ENCODE measurements around the gene WDR82.
"Not testable (repeated sequence)": the region's sequence is repeated elsewhere in the genome, so short reads cannot be mapped to it uniquely, and the experiment has no call there.

Gene WDR82

DNA sequence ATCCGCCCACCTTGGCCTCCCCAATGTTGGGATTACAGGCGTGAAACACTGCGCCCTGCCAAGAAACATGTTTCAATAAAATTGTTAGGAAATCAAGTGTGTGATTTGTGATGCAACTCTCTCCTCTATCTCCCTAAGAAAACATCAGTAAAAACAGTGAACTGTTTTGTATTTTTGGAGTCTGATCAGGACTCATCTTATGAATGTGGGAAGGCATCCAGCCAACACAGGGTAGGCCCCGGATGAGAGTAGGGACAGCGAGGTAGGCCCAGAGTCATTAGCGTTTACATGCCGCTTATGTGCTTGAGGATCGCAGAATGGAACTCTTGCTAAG is 8.3 kb upstream of the WDR82 start:
- H3K4me3 ChIP-seq (ENCODE audit: low read depth, low read length) = peak overlapping the region; percentile 88
- TF ChIP-seq, protein P1, sequence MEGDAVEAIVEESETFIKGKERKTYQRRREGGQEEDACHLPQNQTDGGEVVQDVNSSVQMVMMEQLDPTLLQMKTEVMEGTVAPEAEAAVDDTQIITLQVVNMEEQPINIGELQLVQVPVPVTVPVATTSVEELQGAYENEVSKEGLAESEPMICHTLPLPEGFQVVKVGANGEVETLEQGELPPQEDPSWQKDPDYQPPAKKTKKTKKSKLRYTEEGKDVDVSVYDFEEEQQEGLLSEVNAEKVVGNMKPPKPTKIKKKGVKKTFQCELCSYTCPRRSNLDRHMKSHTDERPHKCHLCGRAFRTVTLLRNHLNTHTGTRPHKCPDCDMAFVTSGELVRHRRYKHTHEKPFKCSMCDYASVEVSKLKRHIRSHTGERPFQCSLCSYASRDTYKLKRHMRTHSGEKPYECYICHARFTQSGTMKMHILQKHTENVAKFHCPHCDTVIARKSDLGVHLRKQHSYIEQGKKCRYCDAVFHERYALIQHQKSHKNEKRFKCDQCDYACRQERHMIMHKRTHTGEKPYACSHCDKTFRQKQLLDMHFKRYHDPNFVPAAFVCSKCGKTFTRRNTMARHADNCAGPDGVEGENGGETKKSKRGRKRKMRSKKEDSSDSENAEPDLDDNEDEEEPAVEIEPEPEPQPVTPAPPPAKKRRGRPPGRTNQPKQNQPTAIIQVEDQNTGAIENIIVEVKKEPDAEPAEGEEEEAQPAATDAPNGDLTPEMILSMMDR (IDR thresholded peaks at IDR 0.05; ENCODE audit: borderline replicate concordance, insufficient read depth, low read depth, low read length) = no peak

DNA sequence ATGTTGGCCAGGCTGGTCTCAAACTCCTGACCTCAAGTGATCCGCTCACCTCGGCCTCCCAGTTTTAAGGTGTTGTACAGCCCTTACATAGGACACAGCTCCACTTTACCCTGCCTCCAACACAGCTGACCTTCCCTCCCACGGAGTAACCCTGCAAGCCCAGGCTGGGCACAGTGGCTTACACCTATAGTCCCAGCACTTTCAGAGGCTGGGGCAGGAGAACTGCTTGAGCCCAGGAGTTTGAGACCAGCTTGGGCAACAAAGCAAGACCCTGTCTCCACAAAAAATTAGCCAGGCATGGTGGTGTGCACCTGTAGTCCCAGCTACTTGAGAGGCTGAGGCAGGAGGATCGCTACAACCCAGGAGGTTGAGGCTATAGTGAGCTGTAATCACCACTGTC is 5.6 kb upstream of the WDR82 start:
- not testable (repeated sequence) for H3K4me3 ChIP-seq (ENCODE audit: low read depth, low read length)

DNA sequence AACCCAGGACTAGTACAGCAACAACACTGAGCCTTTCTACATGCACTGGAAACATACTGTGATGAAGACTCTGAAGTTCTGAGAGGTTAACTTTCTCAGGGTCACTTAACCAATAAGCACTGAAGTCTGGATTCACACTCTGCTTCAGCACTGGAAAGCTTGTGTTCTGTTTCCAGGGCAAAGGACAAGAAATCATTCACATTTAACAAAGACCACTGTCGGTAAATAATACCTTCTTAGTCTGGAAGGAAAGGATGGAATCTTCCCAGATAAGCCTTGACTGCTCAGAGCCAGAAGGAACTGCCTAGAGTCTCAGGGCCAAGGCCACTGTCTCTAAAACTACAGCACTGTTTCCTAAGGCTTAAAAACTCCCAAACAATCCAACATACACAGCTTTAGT is 4.9 kb upstream of the WDR82 start:
- TF ChIP-seq, protein P1 (IDR thresholded peaks at IDR 0.05; ENCODE audit: borderline replicate concordance, insufficient read depth, low read depth, low read length) = no peak
- no peak overlapping the region for H3K4me3 ChIP-seq (ENCODE audit: low read depth, low read length)

DNA sequence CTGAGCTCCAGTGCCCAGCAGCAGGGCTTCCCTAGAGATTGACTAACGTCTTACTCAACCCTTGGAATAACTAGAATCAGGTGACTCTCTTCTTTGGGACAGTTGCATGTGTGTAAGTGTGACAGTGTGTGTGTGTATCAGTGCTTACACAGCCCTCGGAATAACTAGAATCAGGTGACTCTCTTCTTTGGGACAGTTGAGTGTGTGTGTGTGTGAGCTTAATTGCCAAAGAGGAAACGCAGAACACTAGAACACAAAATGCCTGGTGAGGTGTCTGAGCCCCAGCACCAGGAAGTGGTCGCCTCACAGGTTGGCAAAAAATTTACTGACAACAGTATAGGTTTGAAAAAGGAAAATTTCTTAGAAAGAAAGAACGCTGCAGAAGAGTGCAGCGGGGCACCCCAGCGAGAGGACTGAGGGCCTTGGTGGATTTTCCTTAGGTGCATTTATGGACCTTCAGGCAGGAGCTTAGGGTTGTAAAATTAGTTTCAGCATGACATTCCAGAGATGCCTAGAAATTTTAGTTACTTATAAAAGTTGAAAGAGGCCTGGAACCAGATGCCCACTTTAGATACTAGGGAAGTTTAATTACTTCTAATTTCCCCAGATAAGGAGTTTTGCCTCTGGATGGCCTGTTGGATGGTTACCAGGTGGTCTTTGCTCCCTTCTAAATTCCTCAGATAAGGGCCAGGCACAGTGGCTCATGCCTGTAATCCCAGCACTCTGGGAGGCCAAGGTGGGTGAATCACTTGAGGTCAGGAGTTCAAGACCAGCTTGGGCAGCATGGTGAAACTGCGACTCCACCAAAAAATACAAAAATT is 3.7 kb upstream of the WDR82 start:
- TF ChIP-seq, protein P1 (IDR thresholded peaks at IDR 0.05; ENCODE audit: borderline replicate concordance, insufficient read depth, low read depth, low read length) = no peak
- no peak overlapping the region for H3K4me3 ChIP-seq (ENCODE audit: low read depth, low read length)

DNA sequence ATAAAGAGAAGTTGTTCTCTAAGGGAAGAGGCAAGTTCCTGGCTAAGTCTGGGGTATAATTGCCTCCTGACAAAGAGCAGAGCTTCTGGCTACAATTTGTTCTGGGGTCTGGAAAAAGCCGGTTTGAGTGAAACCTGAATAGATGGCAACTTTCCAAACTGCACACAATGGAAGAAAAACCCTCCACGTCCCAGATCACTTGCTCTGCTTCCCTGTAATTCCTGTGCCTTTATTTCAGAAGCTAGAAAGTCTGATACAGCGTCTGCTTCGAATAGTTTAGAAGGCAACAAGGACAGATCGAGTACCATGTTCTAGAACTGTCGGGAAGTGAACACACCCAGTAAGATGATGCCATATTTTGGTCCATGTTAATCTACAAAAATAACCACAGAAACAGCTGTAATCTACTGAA is 1.6 kb upstream of the WDR82 start:
- TF ChIP-seq, protein P1 (IDR thresholded peaks at IDR 0.05; ENCODE audit: borderline replicate concordance, insufficient read depth, low read depth, low read length) = no peak
- H3K4me3 ChIP-seq (ENCODE audit: low read depth, low read length) = no peak overlapping the region

DNA sequence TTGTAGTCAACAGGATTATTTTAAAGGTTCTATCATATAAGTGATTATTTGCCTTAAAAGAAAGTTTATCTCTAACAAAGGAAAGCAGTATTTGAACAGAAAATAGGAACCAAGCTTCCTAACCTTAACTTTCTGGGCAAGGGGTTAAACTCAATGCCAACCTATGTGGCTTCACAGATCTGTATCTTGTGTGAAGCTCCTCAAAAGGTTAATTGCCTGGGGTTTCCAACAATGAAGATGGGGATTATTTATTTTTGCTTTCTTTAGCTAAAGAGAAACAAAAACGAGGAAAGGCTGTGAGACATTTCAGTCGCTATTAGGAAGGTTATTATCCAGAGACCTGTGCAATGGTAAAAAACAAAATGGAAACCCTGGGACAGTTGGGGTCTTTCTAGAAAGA is 1.1 kb upstream of the WDR82 start:
- no peak overlapping the region for H3K4me3 ChIP-seq (ENCODE audit: low read depth, low read length)
- TF ChIP-seq, protein P1 (IDR thresholded peaks at IDR 0.05; ENCODE audit: borderline replicate concordance, insufficient read depth, low read depth, low read length) = no peak

DNA sequence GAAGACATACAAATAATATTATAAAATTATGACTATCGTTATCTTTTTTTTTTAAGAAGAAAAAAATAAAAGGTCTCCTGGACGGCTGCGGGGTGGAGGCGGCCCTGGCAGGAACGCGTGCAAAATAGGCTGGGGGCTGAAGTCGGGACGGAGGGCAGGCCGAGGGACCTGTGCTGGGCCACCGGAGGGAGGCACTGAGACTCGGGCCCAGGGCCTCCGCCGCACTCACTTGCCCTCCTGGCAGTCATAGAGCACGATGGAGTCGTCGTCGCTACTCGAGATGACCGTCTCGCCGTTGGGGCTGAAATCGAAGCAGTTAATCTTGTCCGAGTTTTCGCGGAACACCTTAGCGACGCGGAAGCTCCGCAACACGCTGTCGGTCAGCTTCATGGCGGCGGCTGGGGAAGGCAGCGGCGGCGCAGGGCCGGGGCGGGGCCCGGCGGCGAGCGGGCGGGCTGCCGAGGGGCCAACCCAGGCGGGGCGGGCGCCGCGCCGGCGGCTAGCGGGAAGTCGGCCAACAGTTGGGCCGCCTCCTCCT is 408 bp downstream of the WDR82 start:
- peak overlapping the region; percentile 93 for H3K4me3 ChIP-seq (ENCODE audit: low read depth, low read length)
- TF ChIP-seq, protein P1 (IDR thresholded peaks at IDR 0.05; ENCODE audit: borderline replicate concordance, insufficient read depth, low read depth, low read length) = peak; percentile 42; the same call in 1 of the 2 replicates

Data from GM12875 (cell line).